A673 (cell line): ENCODE measurements around the gene TSGA10IP.

Experiments
- EZH2 ChIP-seq: fragments of 200-600 bp; sonication (generic); IDR thresholded peaks from 2 replicates; pipeline ENCODE4 v1.6.1; 2017; ENCODE audit warnings: borderline replicate concordance, low read depth, mild to moderate bottlenecking, mixed read lengths, antibody characterized with exemption, low read length; ENCODE audit not compliant: poor library complexity, severe bottlenecking
- TF ChIP-seq, protein P1 (sequence below): fragments of 300-800, 200-600 bp; sonication (generic); conservative IDR thresholded peaks from 2 replicates; pipeline ENCODE4 v1.5.1; 2017; ENCODE audit warnings: low read depth, mild to moderate bottlenecking, antibody characterized with exemption, low read length, moderate library complexity, mixed read lengths

DNA sequence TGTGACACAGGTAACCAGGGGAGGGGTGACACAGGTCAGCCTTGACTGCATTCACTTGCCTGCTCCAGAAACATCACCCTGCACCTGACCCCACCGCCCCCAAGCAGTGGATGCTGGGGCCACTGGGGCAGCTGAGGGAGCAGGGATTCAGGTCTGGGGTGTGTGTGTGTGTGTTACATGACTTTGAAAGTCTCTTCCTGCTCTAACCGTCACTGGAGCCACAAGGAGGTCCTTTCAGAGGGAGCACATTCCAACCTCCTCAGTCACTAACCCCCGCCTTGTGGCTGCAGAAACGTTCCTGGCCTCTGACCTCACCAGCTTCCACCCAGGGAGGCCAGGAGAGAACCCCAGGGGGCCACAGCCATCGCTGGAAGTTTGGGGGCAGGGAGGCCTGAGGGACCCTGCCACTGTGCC is 42.2 kb upstream of the TSGA10IP start:
- TF ChIP-seq EZH2, result no peak
- TF ChIP-seq, protein P1, sequence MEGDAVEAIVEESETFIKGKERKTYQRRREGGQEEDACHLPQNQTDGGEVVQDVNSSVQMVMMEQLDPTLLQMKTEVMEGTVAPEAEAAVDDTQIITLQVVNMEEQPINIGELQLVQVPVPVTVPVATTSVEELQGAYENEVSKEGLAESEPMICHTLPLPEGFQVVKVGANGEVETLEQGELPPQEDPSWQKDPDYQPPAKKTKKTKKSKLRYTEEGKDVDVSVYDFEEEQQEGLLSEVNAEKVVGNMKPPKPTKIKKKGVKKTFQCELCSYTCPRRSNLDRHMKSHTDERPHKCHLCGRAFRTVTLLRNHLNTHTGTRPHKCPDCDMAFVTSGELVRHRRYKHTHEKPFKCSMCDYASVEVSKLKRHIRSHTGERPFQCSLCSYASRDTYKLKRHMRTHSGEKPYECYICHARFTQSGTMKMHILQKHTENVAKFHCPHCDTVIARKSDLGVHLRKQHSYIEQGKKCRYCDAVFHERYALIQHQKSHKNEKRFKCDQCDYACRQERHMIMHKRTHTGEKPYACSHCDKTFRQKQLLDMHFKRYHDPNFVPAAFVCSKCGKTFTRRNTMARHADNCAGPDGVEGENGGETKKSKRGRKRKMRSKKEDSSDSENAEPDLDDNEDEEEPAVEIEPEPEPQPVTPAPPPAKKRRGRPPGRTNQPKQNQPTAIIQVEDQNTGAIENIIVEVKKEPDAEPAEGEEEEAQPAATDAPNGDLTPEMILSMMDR, result no peak
